ENCODE results near the gene OR5K2.

Gene OR5K2

GRCh38 chr3:98519351-98519750 is 21.9 kb downstream of the OR5K2 start:
- TF ChIP-seq, protein P1, sequence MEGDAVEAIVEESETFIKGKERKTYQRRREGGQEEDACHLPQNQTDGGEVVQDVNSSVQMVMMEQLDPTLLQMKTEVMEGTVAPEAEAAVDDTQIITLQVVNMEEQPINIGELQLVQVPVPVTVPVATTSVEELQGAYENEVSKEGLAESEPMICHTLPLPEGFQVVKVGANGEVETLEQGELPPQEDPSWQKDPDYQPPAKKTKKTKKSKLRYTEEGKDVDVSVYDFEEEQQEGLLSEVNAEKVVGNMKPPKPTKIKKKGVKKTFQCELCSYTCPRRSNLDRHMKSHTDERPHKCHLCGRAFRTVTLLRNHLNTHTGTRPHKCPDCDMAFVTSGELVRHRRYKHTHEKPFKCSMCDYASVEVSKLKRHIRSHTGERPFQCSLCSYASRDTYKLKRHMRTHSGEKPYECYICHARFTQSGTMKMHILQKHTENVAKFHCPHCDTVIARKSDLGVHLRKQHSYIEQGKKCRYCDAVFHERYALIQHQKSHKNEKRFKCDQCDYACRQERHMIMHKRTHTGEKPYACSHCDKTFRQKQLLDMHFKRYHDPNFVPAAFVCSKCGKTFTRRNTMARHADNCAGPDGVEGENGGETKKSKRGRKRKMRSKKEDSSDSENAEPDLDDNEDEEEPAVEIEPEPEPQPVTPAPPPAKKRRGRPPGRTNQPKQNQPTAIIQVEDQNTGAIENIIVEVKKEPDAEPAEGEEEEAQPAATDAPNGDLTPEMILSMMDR (IDR thresholded peaks at IDR 0.05; ENCODE audit: control insufficient read depth, extremely low read depth, insufficient read depth): no peak
- no peak for DNase-seq (ENCODE audit: low read depth)

DNA sequence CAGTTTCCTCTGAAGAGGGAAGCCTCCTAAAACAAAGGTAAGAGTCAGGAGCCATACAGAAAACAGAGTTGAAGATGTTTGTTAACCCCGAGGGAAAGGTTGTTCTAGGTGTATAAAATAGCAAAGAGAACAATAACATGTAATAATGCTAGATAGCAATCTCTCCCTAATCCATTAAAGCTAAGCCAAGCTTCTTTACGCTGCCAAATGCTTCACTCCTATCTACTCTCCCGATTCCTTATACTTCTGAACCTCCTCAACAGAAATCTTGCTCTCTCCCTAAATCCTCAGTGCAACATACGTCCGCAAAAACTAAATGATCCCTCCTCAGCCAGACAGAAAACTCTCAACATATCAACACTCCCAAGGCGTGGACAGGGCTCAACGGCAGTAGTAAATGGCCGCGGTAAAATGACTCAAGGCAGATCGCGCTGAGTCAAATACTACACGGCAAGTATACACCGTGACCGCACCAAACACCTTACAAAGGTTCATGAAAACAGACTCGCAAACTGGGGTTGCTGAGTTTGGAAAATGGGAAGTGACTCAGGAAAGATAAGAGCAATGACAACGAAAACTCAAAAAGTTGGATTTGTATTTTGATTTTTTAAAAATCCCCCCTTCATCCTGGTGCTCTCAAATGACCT is 24.5 kb downstream of the OR5K2 start:
- H3K4me3 ChIP-seq (ENCODE audit: low read depth, low read length): peak overlapping the region; percentile 89
- peak; percentile 33 for DNase-seq (ENCODE audit: low read depth)
- TF ChIP-seq, protein P1 (IDR thresholded peaks at IDR 0.05; ENCODE audit: control insufficient read depth, extremely low read depth, insufficient read depth): no peak

More at GRCh38 chr3:98519351-98519750, 21.9 kb downstream of the OR5K2 start:
- H3K4me3 ChIP-seq (ENCODE audit: low read depth, low read length): no peak overlapping the region

- TF ChIP-seq, protein P1 (IDR thresholded peaks at IDR 0.05; ENCODE audit: control insufficient read depth, extremely low read depth, insufficient read depth): no peak
- DNase-seq (ENCODE audit: low read depth): peak; percentile 85
- peak within 1 kb of the TSS; percentile 89 for H3K4me3 ChIP-seq (ENCODE audit: low read depth, low read length)
These were observed 25.2 kb downstream of the OR5K2 start, which contains the start of gene CLDND1 for GRCh38 chr3:98522544-98523281. TSS of gene CLDND1 (minus strand) at chr3:98522902. CDS start at chr3:98521424, 1,478 bp downstream.

DNA sequence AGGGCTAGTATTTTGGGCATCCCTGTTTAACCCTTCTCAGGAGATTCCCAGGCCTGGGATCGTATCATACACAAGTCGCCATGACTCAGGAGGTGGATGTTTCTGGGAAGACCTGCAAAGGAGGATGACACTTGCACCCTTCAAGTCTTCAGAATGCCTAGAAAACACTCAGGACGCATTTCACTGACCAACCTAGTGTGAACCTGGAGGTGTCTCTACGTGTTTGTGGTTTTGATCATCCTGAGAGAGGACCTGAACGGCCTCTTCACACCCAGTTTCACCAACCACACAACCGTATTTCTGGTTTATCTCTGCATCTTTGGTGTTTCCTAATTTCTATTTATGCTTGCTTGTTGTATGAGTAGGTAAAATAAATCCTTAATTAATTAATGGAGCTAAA is 28.0 kb downstream of the OR5K2 start:
- no peak overlapping the region for H3K4me3 ChIP-seq (ENCODE audit: low read depth, low read length)
- no peak for DNase-seq (ENCODE audit: low read depth)
- TF ChIP-seq, protein P1 (IDR thresholded peaks at IDR 0.05; ENCODE audit: control insufficient read depth, extremely low read depth, insufficient read depth): no peak

DNA sequence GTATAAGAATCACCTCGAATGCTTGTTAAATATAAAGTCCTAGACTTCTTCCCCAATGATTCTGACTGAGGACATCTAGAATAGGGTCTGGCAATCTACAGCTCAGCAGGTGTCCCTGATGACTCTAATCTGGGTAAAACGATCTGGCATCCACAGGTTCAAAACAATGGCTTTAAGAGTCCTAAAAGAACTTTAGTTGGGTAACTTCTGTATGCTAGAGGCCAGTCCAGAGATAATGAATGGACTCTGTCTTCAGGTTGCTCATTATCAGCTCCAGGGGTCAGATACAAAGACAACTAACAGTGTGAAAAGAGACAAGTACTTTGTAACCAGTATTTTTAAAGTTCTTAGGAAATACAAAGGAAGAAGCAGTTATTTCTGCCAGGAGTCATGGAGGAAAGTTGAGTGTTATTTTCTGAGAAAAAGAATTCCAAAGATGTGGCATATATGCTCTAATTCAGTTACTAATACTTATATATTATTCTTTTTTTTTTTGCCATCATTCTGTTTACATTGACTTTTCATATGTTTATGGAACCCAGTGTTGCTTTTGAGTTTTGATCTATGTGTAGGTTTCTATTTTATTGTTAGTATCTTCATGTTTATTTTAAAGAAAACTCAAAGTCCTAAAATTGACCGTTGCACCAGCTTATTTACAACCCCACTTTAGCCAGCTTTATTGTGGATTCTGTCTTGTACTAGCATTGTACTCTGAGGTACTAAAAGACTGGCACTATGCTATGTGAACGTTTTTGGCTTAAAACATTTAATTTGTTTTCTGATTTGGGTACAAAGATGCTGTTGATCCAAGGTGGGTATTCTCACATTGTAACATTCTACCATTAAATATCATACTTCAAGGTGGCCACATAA is 31.2 kb downstream of the OR5K2 start:
- no peak overlapping the region for H3K4me3 ChIP-seq (ENCODE audit: low read depth, low read length)
- DNase-seq (ENCODE audit: low read depth): no peak
- TF ChIP-seq, protein P1 (IDR thresholded peaks at IDR 0.05; ENCODE audit: control insufficient read depth, extremely low read depth, insufficient read depth): no peak

DNA sequence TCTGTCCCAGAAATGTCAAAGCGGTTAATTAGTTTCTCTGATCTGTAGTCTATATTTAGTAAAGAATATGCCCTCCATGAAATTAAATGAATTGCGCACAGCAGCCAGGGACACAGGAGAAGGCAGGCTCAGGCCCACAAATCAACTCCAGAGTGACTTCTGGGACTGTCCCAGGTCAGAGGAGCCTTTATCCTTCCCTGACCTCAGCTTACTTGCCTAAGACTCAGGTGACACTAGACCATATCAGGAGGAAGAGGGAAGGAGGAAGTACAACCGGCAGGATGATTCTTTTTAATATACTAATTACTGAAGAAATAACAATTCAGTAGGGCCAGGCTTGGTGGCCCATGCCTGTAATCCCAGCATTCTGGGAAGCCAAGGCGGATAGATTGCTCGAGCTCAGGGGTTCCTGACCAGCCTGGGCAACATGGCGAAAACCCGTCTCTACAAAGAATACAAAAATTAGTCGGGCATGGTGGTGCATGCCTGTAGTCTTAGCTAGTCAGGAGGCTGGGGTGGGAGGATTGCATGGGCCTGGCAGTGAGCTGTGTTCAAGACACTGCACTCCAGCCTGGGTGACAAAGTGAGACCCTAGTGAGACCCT is 32.5 kb downstream of the OR5K2 start:
- no peak overlapping the region for H3K4me3 ChIP-seq (ENCODE audit: low read depth, low read length)
- no peak for DNase-seq (ENCODE audit: low read depth)
- TF ChIP-seq, protein P1 (IDR thresholded peaks at IDR 0.05; ENCODE audit: control insufficient read depth, extremely low read depth, insufficient read depth): no peak

Measured in LNCaP clone FGC (cell line).